HEK293 (cell line): ENCODE data around the gene RAB13.
A peak's percentile ranks its signal among the peaks of the same experiment; 100 is the strongest.

Source experiments
- CTCF ChIA-PET: fragments of 350-600 bp; formaldehyde crosslinking; extraction: SDS; loops from one replicate; lab custom pipeline; 2021; ENCODE audit warnings: antibody characterized with exemption; lab: Yijun Ruan, JAX
- POLR2A ChIA-PET: fragments of 300-600 bp; formaldehyde crosslinking; extraction: SDS; loops from one replicate; lab custom pipeline; 2020; ENCODE audit warnings: antibody characterized with exemption, inconsistent platforms; lab: Yijun Ruan, JAX
- H3K27ac ChIP-seq: fragments of 200-500 bp; sonication (Bioruptor generic); 2 replicates; pipeline ENCODE4 v1.5.1; 2014; ENCODE audit warnings: low read depth, low read length, control low read depth, inconsistent platforms; ENCODE audit errors: extremely low read depth
- H3K36me3 ChIP-seq, 2 experiments: fragments of 200-500 bp in 1 of 2; sonication (Bioruptor generic) in 1 of 2; 1 replicate in 1 of 2; 2 replicates in 1 of 2; pipeline ENCODE4 v1.5.1; 2014 to 2017; ENCODE audit warnings: inconsistent platforms in 2 of 2, low read length in 2 of 2; ENCODE audit not compliant: control insufficient read depth in 2 of 2, insufficient read depth in 1 of 2
- H3K4me1 ChIP-seq: fragments of 200-500 bp; sonication (Bioruptor generic); 2 replicates; pipeline ENCODE4 v1.5.1; 2014; ENCODE audit warnings: mild to moderate bottlenecking, low read length, inconsistent platforms; ENCODE audit not compliant: control insufficient read depth, insufficient read depth
- H3K4me3 ChIP-seq: 2 replicates; pipeline ENCODE4 v1.5.1; 2011; ENCODE audit warnings: low read depth, mild to moderate bottlenecking, control low read depth, low read length, moderate library complexity
- H3K9me3 ChIP-seq: fragments of 200-500 bp; sonication (Bioruptor generic); 2 replicates; pipeline ENCODE4 v1.5.1; 2014; ENCODE audit warnings: low read depth, low read length, inconsistent platforms; ENCODE audit not compliant: control insufficient read depth, insufficient read depth
- GLIS2 ChIP-seq: fragments of 450-650 bp; formaldehyde crosslinking; IDR thresholded peaks from 2 replicates; pipeline ENCODE4 v1.5.1; 2016; ENCODE audit warnings: missing biosample characterization, missing genetic modification characterization
- HIC1 ChIP-seq: fragments of 450-650 bp; formaldehyde crosslinking; IDR thresholded peaks from 2 replicates; pipeline ENCODE4 v1.5.1; 2016; ENCODE audit warnings: missing biosample characterization, missing genetic modification characterization
- KLF10 ChIP-seq: fragments of 450-650 bp; IDR thresholded peaks from 2 replicates; pipeline ENCODE4 v1.5.1; 2018; ENCODE audit warnings: missing biosample characterization, mild to moderate bottlenecking, missing genetic modification characterization
- PATZ1 ChIP-seq: fragments of 450-650 bp; formaldehyde crosslinking; IDR thresholded peaks from 2 replicates; pipeline ENCODE4 v1.5.1; 2016; ENCODE audit warnings: missing biosample characterization, missing genetic modification characterization
- SP3 ChIP-seq: fragments of 450-650 bp; formaldehyde crosslinking; IDR thresholded peaks from 2 replicates; pipeline ENCODE4 v1.5.1; 2016; ENCODE audit warnings: missing biosample characterization, missing genetic modification characterization
- SP7 ChIP-seq: fragments of 450-650 bp; formaldehyde crosslinking; IDR thresholded peaks from 2 replicates; pipeline ENCODE4 v1.5.1; 2016; ENCODE audit warnings: missing biosample characterization, missing genetic modification characterization
- ZBTB1 ChIP-seq: fragments of 450-650 bp; formaldehyde crosslinking; IDR thresholded peaks from 2 replicates; pipeline ENCODE4 v1.5.1; 2016; ENCODE audit warnings: missing biosample characterization, missing genetic modification characterization
- ZNF155 ChIP-seq: fragments of 450-650 bp; formaldehyde crosslinking; IDR thresholded peaks from 2 replicates; pipeline ENCODE4 v1.5.1; 2016; ENCODE audit warnings: missing biosample characterization, missing genetic modification characterization
- ZNF174 ChIP-seq: fragments of 450-650 bp; formaldehyde crosslinking; IDR thresholded peaks from 2 replicates; pipeline ENCODE4 v1.5.0; 2017; ENCODE audit warnings: missing biosample characterization, mild to moderate bottlenecking, missing genetic modification characterization
- ZNF221 ChIP-seq: fragments of 450-650 bp; formaldehyde crosslinking; IDR thresholded peaks from 2 replicates; pipeline ENCODE4 v1.5.1; 2017; ENCODE audit warnings: missing biosample characterization, missing genetic modification characterization, borderline replicate concordance
- ZNF518A ChIP-seq: fragments of 450-650 bp; formaldehyde crosslinking; conservative IDR thresholded peaks from 2 replicates; pipeline ENCODE4 v1.5.1; 2016; ENCODE audit warnings: low read depth, missing biosample characterization, missing genetic modification characterization
- ZNF580 ChIP-seq: fragments of 450-650 bp; formaldehyde crosslinking; IDR thresholded peaks from 2 replicates; pipeline ENCODE4 v1.5.1; 2016; ENCODE audit warnings: missing biosample characterization, missing genetic modification characterization
- ZNF626 ChIP-seq: fragments of 450-650 bp; sonication (Bioruptor Pico); formaldehyde crosslinking; IDR thresholded peaks from 2 replicates; pipeline ENCODE4 v1.5.1; 2018; ENCODE audit warnings: missing biosample characterization, missing genetic modification characterization, inconsistent platforms
- ZNF701 ChIP-seq: fragments of 450-650 bp; formaldehyde crosslinking; IDR thresholded peaks from 2 replicates; pipeline ENCODE4 v1.5.1; 2016; ENCODE audit warnings: missing biosample characterization, missing genetic modification characterization
- ZSCAN23 ChIP-seq: fragments of 450-650 bp; formaldehyde crosslinking; IDR thresholded peaks from 2 replicates; pipeline ENCODE4 v1.5.1; 2016; ENCODE audit warnings: missing biosample characterization, missing genetic modification characterization

RAB13 gene

GRCh38 chr1:153944005-153944826 lies 41.9 kb downstream of the RAB13 start (continued):
- no peak for TF ChIP-seq ZNF518A (tag by site-specific recombination)
- peak; percentile 68; the same call in 1 of the 2 replicates for TF ChIP-seq PATZ1 (tag by site-specific recombination)
- TF ChIP-seq SP3 (tag by site-specific recombination): no peak
- TF ChIP-seq ZNF580 (tag by site-specific recombination): no peak
- TF ChIP-seq ZSCAN23 (tag by site-specific recombination): no peak
- no peak for TF ChIP-seq ZNF155 (tag by site-specific recombination)
- no peak for TF ChIP-seq KLF10 (tag by site-specific recombination)
- TF ChIP-seq GLIS2 (tag by site-specific recombination): peak; percentile 65
- TF ChIP-seq ZNF626 (tag by site-specific recombination): no peak
- no peak for TF ChIP-seq SP7 (tag by site-specific recombination)
- TF ChIP-seq ZNF701 (tag by site-specific recombination): no peak
- TF ChIP-seq ZBTB1 (tag by site-specific recombination): no peak

- H3K27ac ChIP-seq: no peak overlapping the region
- CTCF ChIA-PET: interaction anchor here (1.4 to 2.5 kb wide), 2 partner anchors 24 to 43 kb away, joined by 7 to 10 read pairs; partner anchors contain the start of genes CREB3L4 and RAB13
- POLR2A ChIA-PET: interaction anchor here (0.7 to 4.3 kb wide), 7 partner anchors 13 to 62 kb away, joined by 3 to 36 read pairs (median 4); partner anchors contain the start of genes CREB3L4, CRTC2, RPS27 and SLC39A1
- peaks cover 0 to 63% of the 10 kb centered on the region in 2 experiments; a peak in 1 of 3 replicates for H3K36me3 ChIP-seq
- no peaks in the 10 kb centered on the region for H3K4me1 ChIP-seq
- H3K4me3 ChIP-seq: no peak overlapping the region
- peak; percentile 15; the same call in 1 of the 2 replicates for TF ChIP-seq HIC1 (tag by site-specific recombination)
- TF ChIP-seq ZNF174 (tag by site-specific recombination): no peak
- TF ChIP-seq ZNF221 (tag by site-specific recombination): no peak
- no peaks in the 10 kb centered on the region for H3K9me3 ChIP-seq
Measured at GRCh38 chr1:153942766-153943549, 43.2 kb downstream of the RAB13 start.
